Stimulated activated CD4-positive, alpha-beta T cell treated with anti-CD3 and anti-CD28 coated beads, Interleukin-1b, Interleukin-23, amount 100 ng/mL, for 1 hour (primary cell): ENCODE data around the gene CALHM6.
"Not testable (repeated sequence)": the region's sequence is repeated elsewhere in the genome, so short reads cannot be mapped to it uniquely, and the experiment has no call there.

Experiments used
- DNase-seq, 2 donors: peaks; one replicate each; pipeline ENCODE4 v3.0.0-alpha.2; 2020; ENCODE audit warnings: low read depth in 2 of 2

CALHM6 gene

GRCh38 chr6:116476002-116476678, 15.0 kb downstream of the CALHM6 start:
- DNase-seq: no peak

DNA sequence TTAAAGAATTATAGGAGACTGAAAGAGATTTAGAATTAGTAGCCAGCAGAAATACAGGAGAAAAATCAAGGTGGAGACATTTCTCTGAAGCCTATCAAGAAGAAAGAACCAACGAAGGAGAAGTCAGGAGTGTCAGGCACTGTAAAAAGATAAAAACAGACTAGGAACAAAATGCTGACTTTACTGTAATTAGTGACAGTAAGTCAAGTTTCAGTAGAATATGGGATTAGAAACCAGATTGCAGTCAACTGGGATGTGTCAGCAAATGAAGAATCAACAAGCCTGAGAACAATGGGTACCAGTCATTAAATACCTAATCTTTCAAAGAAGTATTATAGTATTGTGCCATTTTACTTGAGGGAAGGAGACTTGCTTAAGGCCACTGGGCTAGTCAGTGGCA, 21.6 kb downstream of the CALHM6 start:
- DNase-seq: no peak

GRCh38 chr6:116483616-116484015, 22.4 kb downstream of the CALHM6 start:
- no peak for DNase-seq

GRCh38 chr6:116485559-116486184, 24.5 kb downstream of the CALHM6 start:
- DNase-seq: no peak

DNA sequence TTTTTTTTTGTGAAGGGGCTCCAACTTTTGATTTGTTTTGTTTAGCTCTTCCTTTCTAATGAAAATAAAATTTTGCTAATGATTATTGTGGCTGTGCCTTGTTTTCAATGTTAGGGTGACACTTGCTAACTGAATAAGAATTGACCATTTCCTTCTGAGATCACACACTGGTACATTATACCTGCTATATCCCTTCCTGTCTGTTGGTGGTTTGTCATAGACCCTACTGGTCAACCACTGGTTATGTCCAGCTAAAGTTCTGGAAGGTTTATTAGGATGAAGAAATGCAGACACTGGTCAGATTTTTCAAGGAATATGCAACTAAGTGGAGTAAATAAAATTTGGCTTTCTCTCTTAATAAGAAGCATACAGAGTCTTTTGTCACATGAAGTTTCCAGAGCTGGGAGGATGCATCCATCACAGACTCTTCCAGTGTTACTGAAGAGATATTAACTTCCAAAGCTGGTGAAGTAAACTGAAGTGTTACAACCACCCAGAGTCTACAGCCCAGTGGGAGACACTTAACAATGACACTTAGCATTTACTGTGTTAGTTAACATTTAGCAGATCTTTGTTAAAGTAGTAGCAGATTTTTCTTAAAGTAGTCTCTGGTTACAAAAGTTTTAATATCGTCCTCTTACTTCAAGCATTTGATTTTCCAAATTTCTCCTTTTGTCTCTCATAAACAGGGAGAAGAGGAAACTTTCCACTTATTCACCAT, 30.6 kb downstream of the CALHM6 start:
- DNase-seq: no peak

DNA sequence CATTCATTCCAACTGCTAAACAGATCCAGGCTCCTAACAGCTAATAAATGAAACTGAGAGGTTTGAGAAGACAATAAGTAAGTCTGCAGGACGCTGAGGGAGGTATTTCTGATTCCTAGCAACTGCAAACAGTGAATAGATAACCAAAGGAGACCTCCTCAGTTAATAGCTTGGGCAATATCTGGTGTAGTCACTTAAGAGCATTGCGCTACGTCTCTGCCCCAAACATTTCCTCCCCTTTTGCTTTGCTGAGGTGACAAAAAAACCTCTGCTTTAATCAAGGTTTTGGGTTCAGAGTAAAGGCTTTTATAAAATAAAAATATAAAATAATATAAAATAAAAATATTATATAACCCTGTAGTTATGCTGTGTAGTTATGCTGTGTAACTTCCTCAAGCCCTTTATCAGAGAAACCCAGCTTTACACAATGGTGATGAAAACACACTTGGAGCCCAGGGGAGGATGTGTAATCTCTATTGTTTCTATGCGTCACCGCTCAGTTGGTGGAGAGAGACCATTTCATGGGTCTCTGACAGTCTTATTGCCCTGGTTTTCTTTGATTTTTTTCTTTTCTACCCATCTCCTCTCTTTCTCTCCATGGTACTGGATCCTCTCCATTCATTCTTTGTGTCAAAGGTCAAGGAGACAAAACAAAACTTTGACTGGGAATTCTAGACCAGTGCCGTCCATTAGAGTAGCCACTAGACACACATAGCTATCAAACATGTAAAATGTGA, 31.3 kb downstream of the CALHM6 start:
- no peak for DNase-seq

GRCh38 chr6:116495161-116495560, 34.0 kb downstream of the CALHM6 start:
- not testable (repeated sequence) for DNase-seq

DNA sequence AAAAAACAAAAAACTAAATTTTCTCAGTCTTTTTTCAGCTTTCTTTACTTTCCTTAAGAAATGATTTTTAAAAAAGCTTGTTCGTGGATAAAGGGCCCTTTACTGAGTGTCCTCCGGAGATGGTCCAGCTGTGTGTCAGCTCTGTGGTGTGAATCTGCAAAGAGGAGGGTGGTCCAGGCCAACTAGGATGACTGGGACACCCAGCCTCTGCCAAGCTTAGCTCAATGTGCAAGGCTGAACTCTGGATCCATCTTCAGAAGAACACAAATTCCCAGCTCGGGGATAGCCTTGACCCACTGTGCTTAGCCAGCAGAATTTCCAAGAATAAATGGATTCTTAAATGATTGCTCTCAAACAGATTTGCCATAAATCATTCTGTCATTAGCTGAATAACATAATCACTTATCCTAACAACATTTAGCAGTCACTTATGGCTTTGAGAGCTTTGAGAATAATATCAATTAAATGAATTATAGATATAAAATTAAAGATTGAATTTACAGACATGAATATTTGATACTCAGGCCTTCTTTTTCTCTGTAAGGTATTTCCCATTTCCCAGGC, 36.0 kb downstream of the CALHM6 start:
- DNase-seq: no peak

DNA sequence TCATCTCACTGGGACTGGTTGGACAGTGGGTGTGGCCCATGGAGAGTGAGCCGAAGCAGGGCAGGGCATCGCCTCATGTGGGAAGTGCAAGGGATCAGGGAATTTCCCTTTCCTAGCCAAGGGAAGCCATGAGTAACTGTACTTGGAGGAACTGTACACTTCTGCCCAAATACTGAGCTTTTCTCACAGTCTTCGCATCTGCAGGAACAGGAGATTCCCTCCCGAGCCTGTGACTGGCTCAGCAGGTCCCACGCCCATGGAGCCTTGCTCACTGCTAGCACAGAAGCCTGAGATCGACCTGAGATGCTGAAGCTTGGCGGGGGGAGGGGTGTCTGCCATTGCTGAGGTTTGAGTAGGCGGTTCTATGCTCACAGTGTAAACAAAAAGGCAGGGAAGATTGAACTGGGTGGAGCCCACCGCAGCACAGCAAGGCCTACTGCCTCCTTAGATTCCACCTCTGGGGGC, 39.8 kb downstream of the CALHM6 start:
- no peak for DNase-seq

GRCh38 chr6:116507324-116507723, 46.1 kb downstream of the CALHM6 start:
- no peak for DNase-seq

GRCh38 chr6:116508527-116508926, 47.4 kb downstream of the CALHM6 start:
- DNase-seq: no peak

- no peak for DNase-seq
Observed at GRCh38 chr6:116511424-116512110, 50.4 kb downstream of the CALHM6 start, which contains the start of gene CALHM5. Gene CALHM5 (plus strand): TSS chr6:116511639. CDS start chr6:116511697, 58 bp downstream.

- no peak for DNase-seq
Observed at GRCh38 chr6:116512111-116512559, 51.0 kb downstream of the CALHM6 start.

GRCh38 chr6:116512734-116513133, 51.6 kb downstream of the CALHM6 start:
- no peak for DNase-seq
